Common myeloid progenitor, CD34-positive (primary cell): ENCODE data around the gene BAG3.

ENCODE experiments used
- CTCF ChIA-PET: fragments of 350-600 bp; sonication (Branson Sonifier 250); formaldehyde crosslinking; loops from one replicate; lab custom pipeline; 2021; ENCODE audit warnings: antibody characterized with exemption; lab: Charles Lee
- POLR2A ChIA-PET: fragments of 350-600 bp; sonication (Branson Sonifier 250); formaldehyde crosslinking; loops from one replicate; lab custom pipeline; 2021; ENCODE audit warnings: antibody characterized with exemption; lab: Charles Lee
- DNase-seq, 3 donors: peaks; one replicate each; pipeline versions ENCODE4 v3.0.0 to v3.0.0-alpha.2; 2013
- H3K27ac ChIP-seq, 2 experiments: 1 replicate in 1 of 2; 2 replicates in 1 of 2; pipeline ENCODE4 v1.7.0; 2013; ENCODE audit warnings: inconsistent platforms in 2 of 2, low read length in 2 of 2, mild to moderate bottlenecking in 2 of 2, low read depth in 1 of 2, moderate library complexity in 1 of 2; ENCODE audit not compliant: severe bottlenecking in 2 of 2, insufficient read depth in 1 of 2, poor library complexity in 1 of 2
- H3K27me3 ChIP-seq, 5 experiments: replicated peaks in 2 of 5; 1 replicate in 3 of 5; 2 replicates in 2 of 5; pipeline versions ENCODE4 v1.6.1 to v1.7.0; 2013; ENCODE audit warnings: low read length in 4 of 5, mild to moderate bottlenecking in 2 of 5, moderate library complexity in 2 of 5, inconsistent platforms in 1 of 5; ENCODE audit not compliant: insufficient read depth in 5 of 5, control insufficient read depth in 4 of 5
- H3K36me3 ChIP-seq, 4 experiments: 1 replicate in 2 of 4; 2 replicates in 2 of 4; pipeline versions ENCODE4 v1.6.1 to v1.7.0; 2013; ENCODE audit warnings: low read length in 3 of 4, control low read depth in 1 of 4, mild to moderate bottlenecking in 1 of 4; ENCODE audit not compliant: control insufficient read depth in 4 of 4, insufficient read depth in 4 of 4
- H3K4me1 ChIP-seq, 4 experiments: 1 replicate in 3 of 4; 2 replicates in 1 of 4; pipeline versions ENCODE4 v1.6.1 to v1.7.1; 2013; ENCODE audit warnings: low read length in 3 of 4, mild to moderate bottlenecking in 3 of 4, control low read depth in 1 of 4, inconsistent platforms in 1 of 4, moderate library complexity in 1 of 4; ENCODE audit not compliant: control insufficient read depth in 4 of 4, insufficient read depth in 4 of 4; ENCODE audit errors: control extremely low read depth in 1 of 4
- H3K4me3 ChIP-seq, 7 experiments: 1 replicate in 4 of 7; 2 replicates in 3 of 7; pipeline versions ENCODE4 v1.5.1 to v1.7.0; 2013; ENCODE audit warnings: mild to moderate bottlenecking in 7 of 7, low read length in 6 of 7, moderate library complexity in 6 of 7, inconsistent platforms in 2 of 7, low read depth in 2 of 7, control low read depth in 1 of 7; ENCODE audit not compliant: insufficient read depth in 4 of 7, control insufficient read depth in 1 of 7; ENCODE audit errors: extremely low read depth in 1 of 7
- H3K9me3 ChIP-seq, 5 experiments: 1 replicate in 4 of 5; 2 replicates in 1 of 5; pipeline versions ENCODE4 v1.6.1 to v1.7.1; 2013; ENCODE audit warnings: low read length in 4 of 5, mild to moderate bottlenecking in 2 of 5, inconsistent platforms in 1 of 5, low read depth in 1 of 5, moderate library complexity in 1 of 5; ENCODE audit not compliant: control insufficient read depth in 4 of 5, insufficient read depth in 2 of 5; ENCODE audit errors: control extremely low read depth in 1 of 5
- WGBS: methylation state at CpG from one replicate; pipeline ENCODE4 v1.1.5; 2013; ENCODE audit not compliant: insufficient coverage; 5-methylcytosine and 5-hydroxymethylcytosine counted together

The BAG3 gene

DNA sequence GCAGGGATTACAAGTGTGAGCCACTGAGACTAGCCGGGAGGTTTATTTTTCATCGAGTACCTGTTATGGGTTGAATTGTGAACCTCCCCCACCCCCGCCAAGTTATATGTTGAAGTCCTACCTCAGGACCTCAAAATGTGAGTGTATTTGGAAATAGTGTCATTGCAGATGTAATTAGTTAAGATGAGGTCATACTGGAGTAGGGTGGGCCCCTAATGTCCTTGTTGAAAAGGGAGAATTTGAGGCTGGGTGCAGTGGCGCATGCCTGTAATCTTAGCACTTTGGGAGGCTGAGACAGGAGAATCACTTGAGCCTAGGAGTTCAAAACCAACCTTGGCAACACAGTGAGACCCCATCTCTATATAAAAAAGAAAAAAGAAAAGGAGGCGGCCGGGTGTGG, 10.8 kb upstream of the BAG3 start:
- POLR2A ChIA-PET, result no interaction called here

DNA sequence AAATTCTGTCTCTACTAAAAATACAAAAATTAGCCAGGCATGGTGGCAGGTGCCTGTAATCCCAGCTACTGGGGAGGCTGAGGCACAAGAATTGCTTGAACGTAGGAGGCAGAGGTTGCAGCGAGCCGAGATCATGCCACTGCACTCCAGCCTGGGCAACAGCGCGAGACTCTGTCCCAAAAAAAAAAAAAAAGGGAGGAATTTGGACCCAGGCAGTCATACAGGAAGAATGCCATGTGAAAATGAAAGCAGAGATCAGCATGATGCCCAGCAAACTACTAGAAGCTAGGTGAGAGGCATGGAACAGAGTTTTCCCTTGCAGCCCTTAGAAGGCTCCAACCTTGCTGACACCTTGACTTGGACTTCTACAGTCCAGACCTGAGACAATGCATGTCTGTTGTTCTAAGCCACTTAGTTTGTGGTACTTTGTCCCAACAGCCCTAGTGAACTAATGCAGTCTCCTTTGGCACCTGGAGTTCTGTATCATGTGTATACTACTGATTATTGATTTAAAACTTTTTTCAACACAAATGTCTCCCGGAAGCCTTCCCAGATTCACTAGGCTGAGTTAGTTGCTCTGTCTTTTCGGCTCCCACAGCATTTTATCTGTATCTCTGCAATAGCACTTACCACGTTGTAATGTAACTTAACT, 10.2 kb upstream of the BAG3 start:
- H3K27me3 ChIP-seq, result no peaks in the 10 kb centered on the region
- ChIA-PET CTCF (interaction anchor here (1.4 kb wide), 1 partner anchor 13 kb away, joined by 3 read pairs; no protein-coding TSS in a partner anchor), POLR2A (no interaction called here)
- no peak for DNase-seq
- WGBS, result 100% methylated on average over 5 of the region's 8 CpGs
- peaks cover 0 to 17% (median 8%) of the 10 kb centered on the region in 5 experiments for H3K9me3 ChIP-seq
- H3K4me3 ChIP-seq, result no peak overlapping the region
- H3K36me3 ChIP-seq, result no peaks in the 10 kb centered on the region
- H3K27ac ChIP-seq, result no peak overlapping the region
- H3K4me1 ChIP-seq, result no peaks in the 10 kb centered on the region

More for the DNA sequence above, 10.8 kb upstream of the BAG3 start:
- Histone ChIP-seq H3K4me1 (no peaks in the 10 kb centered on the region), H3K36me3 (no peaks in the 10 kb centered on the region), H3K27me3 (no peaks in the 10 kb centered on the region), H3K4me3 (no peak overlapping the region), H3K9me3 (peaks cover 0 to 14% (median 8%) of the 10 kb centered on the region in 5 experiments), H3K27ac (no peak overlapping the region)
- WGBS, result 100% methylated on average over 4 of the region's 6 CpGs
- no peak for DNase-seq
- CTCF ChIA-PET, result no interaction called here

GRCh38 chr10:119642556-119643111, 8.5 kb upstream of the BAG3 start:
- Histone ChIP-seq H3K4me1 (no peaks in the 10 kb centered on the region), H3K27ac (no peak overlapping the region), H3K9me3 (peaks cover 0 to 21% (median 8%) of the 10 kb centered on the region in 5 experiments), H3K36me3 (no peaks in the 10 kb centered on the region), H3K4me3 (no peak overlapping the region), H3K27me3 (no peaks in the 10 kb centered on the region)
- CTCF ChIA-PET, result interaction anchor here (1.3 to 2.3 kb wide), 2 partner anchors 12 to 34 kb away, joined by 3 to 8 read pairs; no protein-coding TSS in a partner anchor
- peak in 2 of 3 donors; percentile 15 to 27 for DNase-seq
- WGBS, result no CpG with 5 or more reads among the region's 2 CpGs
- POLR2A ChIA-PET, result no interaction called here

- Histone ChIP-seq H3K4me3 (no peak overlapping the region), H3K36me3 (no peaks in the 10 kb centered on the region), H3K27ac (no peak overlapping the region), H3K4me1 (no peaks in the 10 kb centered on the region), H3K9me3 (peaks cover 0 to 21% (median 8%) of the 10 kb centered on the region in 5 experiments), H3K27me3 (no peaks in the 10 kb centered on the region)
- POLR2A ChIA-PET, result interaction anchor here (0.7 kb wide), 1 partner anchor 30 kb away, joined by 3 read pairs; no protein-coding TSS in a partner anchor
- no peak for DNase-seq
- 89% methylated on average over 15 of the region's 15 CpGs for WGBS
- CTCF ChIA-PET, result interaction anchor here (1.0 to 2.3 kb wide), 6 partner anchors 10 to 41 kb away, joined by 3 to 9 read pairs (median 4); no protein-coding TSS in a partner anchor
These were observed 7.6 kb upstream of the BAG3 start for GRCh38 chr10:119643306-119644204.

GRCh38 chr10:119644205-119644814, 6.9 kb upstream of the BAG3 start:
- 89% methylated on average over 15 of the region's 15 CpGs for WGBS
- POLR2A ChIA-PET, result interaction anchor here (0.7 kb wide), 1 partner anchor 29 kb away, joined by 3 read pairs; no protein-coding TSS in a partner anchor
- Histone ChIP-seq H3K36me3 (no peaks in the 10 kb centered on the region), H3K4me1 (no peaks in the 10 kb centered on the region), H3K9me3 (peaks cover 0 to 21% (median 8%) of the 10 kb centered on the region in 5 experiments), H3K27ac (no peak overlapping the region), H3K27me3 (no peaks in the 10 kb centered on the region), H3K4me3 (no peak overlapping the region)
- DNase-seq, result no peak
- CTCF ChIA-PET, result interaction anchor here (1.0 to 2.0 kb wide), 4 partner anchors 11 to 42 kb away, joined by 4 to 9 read pairs (median 4); no protein-coding TSS in a partner anchor

DNA sequence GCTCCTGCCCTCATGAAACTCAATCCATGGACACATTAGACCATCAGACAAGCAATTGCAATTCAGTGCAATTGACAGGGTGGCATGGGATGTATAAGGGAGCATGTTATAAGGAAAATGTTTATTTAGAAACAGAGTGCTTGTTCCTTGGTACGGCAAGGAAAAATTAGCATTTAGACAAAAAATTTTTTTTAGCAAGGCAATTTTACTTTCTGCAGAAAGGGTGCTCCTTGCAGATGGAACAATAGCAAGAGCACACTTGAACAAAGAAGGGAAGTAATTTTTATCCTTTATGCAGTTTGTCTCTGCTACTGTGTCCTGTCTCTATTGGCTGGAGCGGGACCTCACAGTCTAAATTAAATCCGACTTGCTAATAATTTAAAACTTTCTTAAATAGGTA, 6.2 kb upstream of the BAG3 start:
- ChIA-PET POLR2A (interaction anchor here (1.2 kb wide), 1 partner anchor 16 kb away, joined by 3 read pairs; no protein-coding TSS in a partner anchor), CTCF (interaction anchor here (0.6 to 2.0 kb wide), 2 partner anchors 36 to 105 kb away, joined by 3 to 9 read pairs; no protein-coding TSS in a partner anchor)
- Histone ChIP-seq H3K4me1 (peaks cover 0 to under 1% (median 0%) of the 10 kb centered on the region in 4 experiments), H3K27me3 (no peaks in the 10 kb centered on the region), H3K36me3 (no peaks in the 10 kb centered on the region), H3K4me3 (no peak overlapping the region), H3K27ac (no peak overlapping the region), H3K9me3 (peaks cover 0 to 21% (median 8%) of the 10 kb centered on the region in 5 experiments)
- peak in 2 of 3 donors; percentile 15 to 24 for DNase-seq
- WGBS, result no CpG with 5 or more reads among the region's 3 CpGs
